ENCODE data around the gene HOXC5.
A peak's percentile ranks its signal among the peaks of the same experiment; 100 is the strongest.
"Not testable (repeated sequence)": the region's sequence is repeated elsewhere in the genome, so short reads cannot be mapped to it uniquely, and the experiment has no call there.

HOXC5 gene

DNA sequence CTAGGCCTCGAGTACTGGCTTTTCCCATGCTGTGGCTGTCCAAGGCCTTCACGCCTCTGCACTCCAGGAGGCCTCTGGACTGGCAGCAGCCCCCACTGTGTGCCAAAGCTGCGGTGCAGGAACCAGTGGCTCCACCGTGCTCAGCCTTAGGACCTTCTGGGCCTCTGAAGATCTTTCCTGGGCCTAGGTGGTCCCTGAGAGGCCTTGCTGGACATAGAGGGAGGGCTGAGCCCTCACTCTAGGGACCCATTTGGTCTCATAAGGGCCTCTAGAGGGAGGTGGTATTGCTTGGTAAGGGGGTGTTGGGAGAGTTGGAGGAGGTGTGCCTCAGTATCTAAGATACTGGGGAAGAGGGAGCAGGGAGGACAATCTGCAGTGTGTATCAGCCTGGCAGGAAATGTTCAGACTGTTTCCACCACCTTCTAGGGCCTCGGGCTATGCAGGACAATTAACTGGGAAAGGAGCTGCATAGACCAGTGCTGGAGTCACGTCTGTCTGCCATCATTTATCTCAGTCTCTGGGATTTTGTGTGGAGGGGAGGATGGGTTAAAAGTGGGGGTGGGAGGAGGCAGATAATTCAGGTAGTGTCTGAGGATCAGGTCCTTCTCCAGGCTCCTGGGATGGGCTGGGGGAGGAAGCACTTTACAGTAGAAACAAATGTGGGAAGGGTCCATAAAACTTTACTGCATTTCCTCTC is 2.9 kb downstream of the HOXC5 start:
- no peak for DNase-seq

- peak; percentile 89 for DNase-seq
These were observed 3.9 kb downstream of the HOXC5 start for GRCh38 chr12:54036620-54037359.

GRCh38 chr12:54037360-54038283 is 4.8 kb downstream of the HOXC5 start:
- no peak for DNase-seq

- no peak for DNase-seq
These were observed 5.5 kb downstream of the HOXC5 start for GRCh38 chr12:54038284-54038870.

DNA sequence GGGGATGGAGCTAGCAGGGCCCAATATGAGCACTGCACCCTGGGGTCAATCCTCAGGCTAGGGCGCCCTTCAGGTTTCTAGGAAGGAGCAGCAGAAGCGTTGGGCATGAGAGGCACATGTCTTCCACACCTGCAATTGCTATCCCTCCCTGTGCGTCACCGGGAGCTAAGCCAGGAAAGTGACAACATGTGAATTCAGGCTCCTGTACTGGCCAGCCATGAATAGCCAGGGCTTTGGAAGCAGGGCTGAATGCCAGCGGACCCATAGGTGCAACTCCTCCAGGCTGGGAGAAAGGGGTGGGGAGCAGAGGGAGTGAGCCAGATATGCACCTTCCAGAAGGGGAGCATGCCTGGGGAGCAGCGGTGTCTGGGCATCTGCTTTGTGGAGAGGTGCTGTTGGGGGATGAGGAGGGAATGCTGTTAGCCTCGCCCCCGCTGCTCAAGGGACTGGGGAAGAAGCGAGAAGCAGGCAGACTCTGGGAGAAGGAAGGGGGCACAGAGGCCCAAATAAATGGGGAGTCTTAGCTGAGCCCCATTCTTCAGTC is 6.1 kb downstream of the HOXC5 start:
- DNase-seq, result no peak

- no peak for DNase-seq
These were observed 6.7 kb downstream of the HOXC5 start for GRCh38 chr12:54039417-54040147.

DNA sequence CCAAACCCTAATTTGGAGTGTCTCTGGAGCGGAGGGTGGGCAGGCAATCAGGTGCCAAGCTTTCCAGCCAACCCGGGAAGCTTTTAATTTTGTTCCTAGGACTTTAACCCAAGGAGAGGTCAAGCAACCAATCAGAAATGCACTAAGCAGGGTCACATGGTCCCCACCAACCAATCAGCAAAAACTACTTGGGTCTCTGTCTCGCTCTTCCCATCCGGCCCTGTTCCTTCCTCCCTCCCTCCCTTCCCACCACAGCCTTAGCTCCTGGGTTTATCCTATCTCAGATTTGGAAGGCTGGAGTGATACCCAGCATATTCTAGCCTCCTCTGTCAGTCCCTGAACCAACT is 7.3 kb downstream of the HOXC5 start:
- DNase-seq, result no peak

- no peak for DNase-seq
These were observed 7.8 kb downstream of the HOXC5 start for GRCh38 chr12:54040648-54041047.

GRCh38 chr12:54041097-54041690 is 8.3 kb downstream of the HOXC5 start:
- no peak for DNase-seq

DNA sequence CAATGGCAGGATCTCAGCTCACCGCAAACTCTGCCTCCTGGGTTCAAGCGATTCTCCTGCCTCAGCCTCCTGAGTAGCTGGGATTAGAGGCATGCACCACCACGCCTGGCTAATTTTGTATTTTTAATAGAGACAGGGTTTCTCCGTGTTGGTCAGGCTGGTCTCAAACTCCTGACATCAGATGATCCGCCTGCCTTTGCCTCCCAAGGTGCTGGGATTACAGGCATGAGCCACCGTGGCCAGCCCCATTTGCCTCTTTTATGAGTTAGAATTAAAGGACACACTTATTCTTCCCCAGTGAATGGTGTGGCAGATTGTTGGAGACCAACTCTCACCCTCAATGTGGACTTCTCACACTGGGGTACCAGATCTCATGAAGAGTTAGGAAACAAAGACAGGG is 9.2 kb downstream of the HOXC5 start:
- DNase-seq, result not testable (repeated sequence)

- DNase-seq, result no peak
These were observed 10.4 kb downstream of the HOXC5 start for GRCh38 chr12:54042970-54043853.

- DNase-seq, result no peak
These were observed 11.7 kb downstream of the HOXC5 start for GRCh38 chr12:54044425-54045103.

- DNase-seq, result no peak
These were observed 12.6 kb downstream of the HOXC5 start for GRCh38 chr12:54045401-54045800.

DNA sequence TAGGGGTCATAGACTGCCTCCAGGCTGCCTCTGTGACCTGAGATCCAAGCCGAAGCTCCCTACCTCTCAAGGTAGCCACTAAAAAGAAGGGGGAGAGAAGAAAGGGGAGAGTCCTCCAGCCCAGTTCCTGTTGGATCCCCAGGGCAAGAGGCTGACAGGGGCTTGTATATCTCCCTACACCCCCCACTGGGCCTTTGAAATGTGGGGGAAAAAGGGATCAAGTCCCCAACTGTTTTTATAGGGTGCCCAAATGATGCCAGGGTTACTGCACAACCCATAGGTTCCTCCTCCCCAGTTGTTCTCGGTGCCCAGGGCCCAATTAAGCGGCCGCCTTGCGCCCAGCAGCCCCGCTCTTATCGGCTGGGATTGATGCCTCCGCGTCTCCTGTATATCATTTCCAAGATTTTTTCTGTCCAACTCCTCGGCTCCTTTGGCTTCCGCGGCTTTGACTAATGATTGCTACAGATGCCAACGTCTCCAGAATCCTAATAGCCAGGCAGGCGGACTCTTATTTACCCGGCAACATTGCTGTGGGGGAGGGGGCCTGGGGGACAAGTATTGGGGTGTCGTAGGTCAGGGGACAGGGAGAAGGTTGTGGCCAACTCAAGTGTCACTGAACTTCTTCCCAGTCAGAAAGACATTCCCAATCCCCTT is 13.1 kb downstream of the HOXC5 start:
- no peak for DNase-seq

- DNase-seq, result no peak
These were observed 13.9 kb downstream of the HOXC5 start for GRCh38 chr12:54046809-54047159.

DNA sequence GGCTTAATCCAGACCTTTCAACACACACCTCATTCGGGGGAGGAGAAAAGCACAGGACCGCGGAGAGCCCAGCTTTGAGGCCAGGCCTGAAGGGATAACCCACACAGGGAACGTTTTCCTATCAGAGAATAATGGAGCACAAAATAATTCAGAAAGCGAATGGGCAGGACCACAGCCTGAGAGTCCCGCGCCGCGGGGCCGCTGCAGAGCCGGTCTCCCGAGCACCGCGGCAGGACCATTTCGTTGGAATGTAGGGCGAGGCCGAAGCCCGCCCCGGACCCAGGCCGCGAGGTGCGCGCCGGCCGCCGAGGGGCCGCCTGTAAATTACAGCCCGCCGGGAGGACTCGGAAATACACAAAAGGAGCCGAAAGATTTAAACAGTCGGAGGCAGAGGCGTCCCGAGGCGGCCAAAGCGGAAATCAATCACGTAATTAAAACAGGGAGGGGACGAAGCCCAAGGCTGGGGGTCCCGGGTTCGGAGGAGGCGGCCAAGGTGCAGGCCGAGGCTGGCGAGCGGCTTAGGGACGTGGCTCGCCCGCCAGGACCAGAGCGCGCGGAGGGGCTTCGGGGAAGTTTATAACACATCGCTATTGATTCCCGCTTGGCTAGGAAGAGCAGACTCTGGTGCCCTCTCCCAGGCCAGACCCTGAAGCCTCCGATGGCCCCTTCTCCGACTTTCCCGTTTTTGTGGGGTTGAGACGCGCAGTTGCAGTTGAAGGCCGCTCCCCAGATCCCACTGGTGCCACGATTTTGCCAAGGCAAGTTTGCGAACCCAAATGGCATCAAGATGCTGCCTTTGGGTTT is 14.5 kb downstream of the HOXC5 start:
- no peak for DNase-seq

- DNase-seq, result no peak
These were observed 15.1 kb downstream of the HOXC5 start for GRCh38 chr12:54047964-54048303.

DNA sequence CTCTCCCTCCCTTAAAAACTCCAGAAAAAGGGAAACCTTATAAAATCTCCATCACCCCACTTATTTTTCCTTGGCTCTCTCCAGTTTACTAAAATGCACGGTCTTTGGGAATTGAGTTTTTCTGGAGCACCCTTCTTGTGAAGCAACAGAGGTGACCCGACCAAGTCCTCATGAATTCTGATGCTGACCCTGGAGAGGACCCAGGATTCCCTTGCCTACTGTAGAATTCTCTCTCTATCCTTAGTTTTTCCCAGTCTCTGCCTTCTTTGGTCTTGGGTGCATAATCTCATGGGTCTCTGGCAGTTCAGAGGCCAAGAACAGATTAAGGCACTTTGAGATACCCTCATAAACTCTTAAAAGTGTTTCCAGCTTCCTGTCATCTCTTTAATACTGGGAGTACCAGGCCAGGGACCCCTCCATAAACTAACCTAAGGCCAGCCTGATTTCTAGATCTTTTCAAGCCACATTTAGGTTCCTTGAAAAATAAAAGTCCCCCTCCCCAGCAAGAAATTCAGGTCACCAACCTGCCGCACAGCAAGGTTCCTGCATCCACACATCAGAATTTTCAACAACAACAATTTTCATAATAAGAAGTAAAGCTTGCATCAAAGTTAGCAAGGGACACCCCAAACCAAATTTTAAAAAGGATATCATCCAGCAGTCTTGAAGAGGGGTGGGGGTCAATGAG is 15.7 kb downstream of the HOXC5 start:
- DNase-seq, result no peak

Measured in 8988T (cell line).